ENCODE results near the gene FAM200C. TPM values are rescaled to one million over a fixed set of nuclear protein-coding genes. Genes with fewer than 3 reads are reported as not detected.

Gene FAM200C
- total RNA-seq, 1 experiment from 2014 or later: 4.2 TPM

GRCh38 chr5:160420331-160420610 lies 20.4 kb upstream of the FAM200C start:
- no peaks in the 10 kb centered on the region for H3K27me3 ChIP-seq (ENCODE audit: insufficient read depth, low read length)
- H4K20me1 ChIP-seq (ENCODE audit: insufficient read depth): 0 out of 2 replicates have a peak, but pooled peaks cover 3% of the 10 kb centered on the region
- H3K79me2 ChIP-seq (ENCODE audit: insufficient read depth, low read length): peaks cover 61% of the 10 kb centered on the region
- BruUV-seq (replicated peaks): no TSS peak
- H3K4me3 ChIP-seq (replicated peaks in 1 of 2; ENCODE audit: low read depth in 1 of 2, low read length in 2 of 2): no peak overlapping the region
- no peak overlapping the region for H3K4me2 ChIP-seq (ENCODE audit: low read length)
- no peak overlapping the region for H2AFZ ChIP-seq (ENCODE audit: low read depth, low read length, poor library complexity, severe bottlenecking)
- no peak overlapping the region for H3K27ac ChIP-seq (ENCODE audit: low read depth, low read length)
- H3K36me3 ChIP-seq (ENCODE audit: control insufficient read depth in 1 of 2, insufficient read depth in 2 of 2, low read length in 2 of 2): peaks cover 14 to 27% of the 10 kb centered on the region in 2 experiments
- ChIA-PET RAD21 (ENCODE audit: low non-redundant PET in 1 of 2, low total read pairs in 2 of 2, uncharacterized antibody in 2 of 2, unreplicated experiment in 2 of 2) (no interaction called here), CTCF (interaction anchor here (2.2 kb wide), 1 partner anchor 19 kb away, joined by 21 read pairs; no protein-coding TSS in a partner anchor), POLR2A (no interaction called here)
- TF ChIP-seq, protein P1, sequence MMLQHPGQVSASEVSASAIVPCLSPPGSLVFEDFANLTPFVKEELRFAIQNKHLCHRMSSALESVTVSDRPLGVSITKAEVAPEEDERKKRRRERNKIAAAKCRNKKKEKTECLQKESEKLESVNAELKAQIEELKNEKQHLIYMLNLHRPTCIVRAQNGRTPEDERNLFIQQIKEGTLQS (IDR thresholded peaks at IDR 0.05): no peak
- no peak for TF ChIP-seq CBX3 (IDR thresholded peaks at IDR 0.05; ENCODE audit: low read depth)
- TF ChIP-seq ELF1 (IDR thresholded peaks at IDR 0.05; ENCODE audit: borderline replicate concordance, low read depth): no peak
- no peak for TF ChIP-seq RAD21 (IDR thresholded peaks at IDR 0.05; ENCODE audit: low read depth)
- no peak for TF ChIP-seq REST (IDR thresholded peaks at IDR 0.05; ENCODE audit: low read depth)
- no peak for TF ChIP-seq POLR2AphosphoS5 (IDR thresholded peaks at IDR 0.05; ENCODE audit: low read depth, low read length)
- TF ChIP-seq POLR2A (IDR thresholded peaks at IDR 0.05; ENCODE audit: borderline replicate concordance, extremely low read depth, insufficient read depth, insufficient read length): no peak
- no peak for TF ChIP-seq YY1 (IDR thresholded peaks at IDR 0.05; ENCODE audit: extremely low read depth, insufficient replicate concordance, low read depth, low read length)
- H3K9me2 ChIP-seq (ENCODE audit: insufficient read depth): no peaks in the 10 kb centered on the region
- ATAC-seq (no peak), DNase-seq (ENCODE audit: low read depth, low spot score) (no peak)
- peaks cover 8 to 27% of the 10 kb centered on the region in 2 experiments; a peak in 3 of 4 replicates for H3K4me1 ChIP-seq (ENCODE audit: control insufficient read depth in 1 of 2, insufficient read depth in 2 of 2, low read length in 2 of 2)
- H3K9me3 ChIP-seq (ENCODE audit: control insufficient read depth in 1 of 2, insufficient read depth in 1 of 2, low read depth in 1 of 2, low read length in 2 of 2): no peaks in the 10 kb centered on the region
- no peak overlapping the region for H3K9ac ChIP-seq (ENCODE audit: low read length)
- intact Hi-C loops (cut with micrococcal nuclease): no loop called here
